ENCODE data around the gene CFAP161. TPM values are rescaled to one million over a fixed set of nuclear protein-coding genes. Genes with fewer than 3 reads are reported as not detected.

Gene CFAP161
- total RNA-seq, 2 donors from 2014 or later: 2.9 TPM; not detected in 1

DNA sequence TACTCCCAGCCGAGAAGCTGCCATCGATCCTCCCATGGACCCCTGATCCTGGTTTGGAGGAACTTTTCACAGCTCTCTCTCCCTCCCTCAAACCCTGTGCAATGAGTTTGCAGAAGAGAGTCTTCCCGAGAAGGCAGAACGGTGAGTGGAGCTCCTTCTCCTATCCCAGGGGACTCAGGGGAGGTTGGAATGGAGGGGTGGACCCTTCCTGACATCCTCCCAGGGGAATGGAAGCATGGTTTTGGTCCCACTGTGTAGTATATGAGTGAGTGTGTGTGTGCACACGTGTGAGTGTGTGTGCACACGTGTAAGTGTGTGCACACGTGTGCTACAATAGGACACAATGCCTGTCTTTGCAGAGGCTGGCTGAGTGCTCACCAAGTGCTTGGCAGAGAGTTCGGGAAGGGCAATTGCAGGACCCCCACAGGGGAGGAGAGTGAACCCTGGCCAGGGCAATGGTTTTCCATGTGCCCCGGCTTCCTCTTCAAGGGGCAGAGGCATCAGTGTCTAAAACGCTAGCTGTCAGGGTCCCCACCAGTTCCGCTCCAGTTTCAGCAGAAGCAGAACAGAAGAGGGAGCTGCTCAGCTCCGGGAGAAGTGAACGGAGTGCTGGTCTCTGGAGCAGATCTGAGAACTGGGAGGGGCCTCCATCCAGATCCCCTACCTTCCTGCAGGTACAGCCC is 48.8 kb downstream of the CFAP161 start:
- WGBS: 28% methylated on average over 13 of the region's 13 CpGs
- no peaks in the 10 kb centered on the region for H3K4me1 ChIP-seq (replicated peaks)
- H3K4me3 ChIP-seq: peak overlapping the region; percentile 4 to 12
- peak overlapping the region in 1 of 2 donors; percentile 26 for H3K27ac ChIP-seq
- no peak for TF ChIP-seq POLR2AphosphoS5 (IDR thresholded peaks at IDR 0.05)
- peak in 1 of 4 experiments; percentile 2 for TF ChIP-seq CTCF (IDR thresholded peaks at IDR 0.05)
- no peaks in the 10 kb centered on the region for H3K9me3 ChIP-seq
- intact Hi-C loops (cut with DNase I): no loop called here
- no peaks in the 10 kb centered on the region for H3K27me3 ChIP-seq (replicated peaks; ENCODE audit: insufficient read depth)
- DNase-seq (ENCODE audit: low spot score): no peak
- H3K36me3 ChIP-seq: no peaks in the 10 kb centered on the region

DNA sequence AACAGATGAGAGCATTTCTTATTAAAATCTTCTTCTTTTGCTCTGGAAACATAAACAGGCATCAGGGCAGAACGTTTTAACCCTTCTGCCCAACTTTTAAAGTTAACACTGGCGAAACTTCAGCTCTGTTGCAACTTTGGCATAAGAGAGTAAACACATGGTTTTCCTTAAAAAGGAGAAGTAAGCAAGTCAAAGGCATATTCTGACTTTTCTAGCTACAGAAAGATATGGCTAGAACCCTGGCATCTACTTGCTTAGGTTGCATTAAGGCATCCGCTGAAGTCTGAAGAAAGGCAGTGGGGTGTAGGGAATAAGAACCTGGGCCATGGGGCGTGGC is 49.3 kb downstream of the CFAP161 start:
- no peaks in the 10 kb centered on the region for H3K9me3 ChIP-seq
- no peaks in the 10 kb centered on the region for H3K4me1 ChIP-seq (replicated peaks)
- no peaks in the 10 kb centered on the region for H3K27me3 ChIP-seq (replicated peaks; ENCODE audit: insufficient read depth)
- H3K4me3 ChIP-seq: peak overlapping the region in 1 of 2 donors; percentile 4
- TF ChIP-seq POLR2AphosphoS5 (IDR thresholded peaks at IDR 0.05) (no peak), CTCF (IDR thresholded peaks at IDR 0.05) (no peak), POLR2A (IDR thresholded peaks at IDR 0.05) (no peak)
- no peak for DNase-seq (ENCODE audit: low spot score)
- intact Hi-C loops (cut with DNase I): no loop called here
- 61% methylated on average over 4 of the region's 4 CpGs for WGBS
- no peak overlapping the region for H3K27ac ChIP-seq
- H3K36me3 ChIP-seq: no peaks in the 10 kb centered on the region

DNA sequence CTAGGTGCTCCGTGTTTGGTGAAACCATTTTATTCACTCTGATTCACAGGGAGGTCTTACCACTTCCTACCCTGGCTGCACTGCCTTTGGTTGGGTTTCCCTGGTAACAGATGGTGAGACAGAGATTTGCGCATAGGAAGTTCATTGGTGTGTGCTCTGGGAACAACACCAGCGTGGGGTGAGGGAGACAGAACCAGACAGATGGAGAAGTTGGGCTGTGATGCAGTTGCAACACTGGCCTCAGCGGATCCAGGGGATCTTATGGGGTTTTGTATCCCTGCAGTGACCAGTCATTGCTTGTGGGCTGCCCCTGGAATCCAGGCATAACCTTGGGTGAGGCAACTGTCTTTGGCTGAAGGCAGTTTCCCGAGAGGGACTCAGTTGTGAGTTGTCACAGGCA is 50.1 kb downstream of the CFAP161 start:
- DNase-seq (ENCODE audit: low spot score): no peak
- H3K36me3 ChIP-seq: no peaks in the 10 kb centered on the region
- H3K27ac ChIP-seq: no peak overlapping the region
- no peaks in the 10 kb centered on the region for H3K27me3 ChIP-seq (replicated peaks; ENCODE audit: insufficient read depth)
- TF ChIP-seq POLR2A (IDR thresholded peaks at IDR 0.05) (no peak), CTCF (IDR thresholded peaks at IDR 0.05) (no peak), POLR2AphosphoS5 (IDR thresholded peaks at IDR 0.05) (no peak)
- H3K9me3 ChIP-seq: no peaks in the 10 kb centered on the region
- no peak overlapping the region for H3K4me3 ChIP-seq
- 71% methylated on average over 5 of the region's 5 CpGs for WGBS
- H3K4me1 ChIP-seq (replicated peaks): no peaks in the 10 kb centered on the region
- intact Hi-C loops (cut with DNase I): no loop called here

DNA sequence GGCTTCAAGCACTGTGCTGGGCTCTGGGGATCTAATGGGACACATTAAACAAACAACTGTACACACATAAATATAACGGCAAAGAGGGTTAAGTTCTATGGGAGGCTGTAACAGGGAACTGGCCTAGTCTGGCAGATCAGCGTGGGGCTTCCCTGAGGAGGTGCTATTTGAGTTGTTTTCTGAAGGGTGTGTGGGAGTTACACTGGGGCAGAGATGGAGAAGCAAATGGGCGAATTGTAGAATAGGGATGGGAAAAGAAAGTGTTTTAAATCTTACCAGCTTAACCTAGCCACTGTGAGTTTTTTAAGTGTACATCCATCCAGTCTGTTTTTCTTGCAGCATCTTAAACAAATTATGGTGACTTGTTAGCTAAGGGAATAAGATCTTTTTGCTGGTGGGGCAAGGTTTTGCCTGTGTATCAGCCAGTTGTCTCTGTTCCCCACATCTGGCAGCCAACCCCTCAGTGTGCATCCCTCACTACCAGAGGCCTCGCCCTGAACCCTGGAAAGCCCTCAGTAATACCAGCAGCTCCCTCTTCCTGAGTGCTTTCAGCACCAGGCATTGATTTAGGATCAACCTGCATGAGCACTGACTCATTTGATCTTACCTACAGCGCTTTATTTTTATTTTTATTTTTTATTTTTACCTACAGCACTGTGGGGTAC is 51.7 kb downstream of the CFAP161 start:
- WGBS: 82% methylated on average over 5 of the region's 5 CpGs
- TF ChIP-seq POLR2A (IDR thresholded peaks at IDR 0.05): no peak
- TF ChIP-seq POLR2AphosphoS5 (IDR thresholded peaks at IDR 0.05): no peak
- no peak for TF ChIP-seq CTCF (IDR thresholded peaks at IDR 0.05)
- no peaks in the 10 kb centered on the region for H3K27me3 ChIP-seq (replicated peaks; ENCODE audit: insufficient read depth)
- no peak overlapping the region for H3K27ac ChIP-seq
- no peak overlapping the region for H3K4me3 ChIP-seq
- H3K4me1 ChIP-seq (replicated peaks): no peaks in the 10 kb centered on the region
- intact Hi-C loops (cut with DNase I): no loop called here
- no peaks in the 10 kb centered on the region for H3K36me3 ChIP-seq
- H3K9me3 ChIP-seq: no peaks in the 10 kb centered on the region
- no peak for DNase-seq (ENCODE audit: low spot score)

GRCh38 chr15:81188354-81188753 is 54.3 kb downstream of the CFAP161 start:
- H3K27ac ChIP-seq: no peak overlapping the region
- 92% methylated on average over 8 of the region's 8 CpGs for WGBS
- no peak for DNase-seq (ENCODE audit: low spot score)

More at GRCh38 chr15:81188354-81188753, 54.3 kb downstream of the CFAP161 start:
- H3K36me3 ChIP-seq: no peaks in the 10 kb centered on the region
- H3K4me1 ChIP-seq (replicated peaks): no peaks in the 10 kb centered on the region
- H3K9me3 ChIP-seq: no peaks in the 10 kb centered on the region
- intact Hi-C loops (cut with DNase I): no loop called here
- no peaks in the 10 kb centered on the region for H3K27me3 ChIP-seq (replicated peaks; ENCODE audit: insufficient read depth)
- H3K4me3 ChIP-seq: no peak overlapping the region
- TF ChIP-seq POLR2A (IDR thresholded peaks at IDR 0.05) (no peak), POLR2AphosphoS5 (IDR thresholded peaks at IDR 0.05) (no peak)
